Islet of Langerhans (tissue), 1 donor: ENCODE data around the gene ARMC9.
"Not testable (repeated sequence)": the region's sequence is repeated elsewhere in the genome, so short reads cannot be mapped to it uniquely, and the experiment has no call there.

ENCODE experiments used
- FAIRE-seq: peaks from one replicate; lab custom pipeline; 2011; peaks lifted over from hg19 to GRCh38; lab: Jason Lieb, UNC

ARMC9 gene

DNA sequence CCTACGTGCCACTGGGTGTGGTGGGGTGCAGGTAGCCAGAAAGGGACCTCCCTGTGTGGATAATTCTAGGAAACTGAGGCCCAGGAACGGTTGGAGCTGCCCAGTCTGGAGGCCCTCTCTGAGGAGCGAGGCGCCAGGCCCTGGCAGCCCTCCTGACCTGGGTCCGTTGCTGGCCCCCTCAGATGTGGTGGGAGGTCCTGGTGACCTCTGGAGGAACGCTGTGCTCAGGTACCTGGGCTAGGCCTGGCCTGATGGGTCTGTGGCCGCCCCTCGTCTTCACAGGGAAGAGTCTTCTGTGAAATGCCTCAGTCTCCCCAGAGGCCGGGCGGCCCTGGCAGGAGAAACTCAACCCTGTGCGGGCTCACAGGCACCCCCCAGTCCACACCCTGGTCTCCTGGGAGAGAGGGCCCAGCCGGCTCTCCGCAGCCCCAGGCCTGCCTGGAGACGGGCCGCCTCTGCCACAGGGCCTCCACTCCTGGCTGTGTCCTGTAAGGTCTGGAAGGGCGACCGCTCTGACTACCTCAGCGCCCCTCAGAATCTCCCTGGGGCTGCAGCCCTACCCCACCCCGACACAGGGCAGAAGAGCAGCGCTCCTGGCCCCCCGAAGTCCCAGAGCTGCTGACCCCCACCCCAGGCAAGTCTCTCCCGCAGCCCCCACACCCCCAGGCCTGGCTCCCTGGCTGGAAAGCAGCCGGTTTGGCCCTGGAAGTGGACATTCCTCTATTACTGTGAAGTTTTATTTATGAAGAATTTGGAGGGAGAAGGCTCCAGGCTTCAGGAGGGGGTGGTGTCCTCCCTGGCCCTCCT, 200.8 kb downstream of the ARMC9 start:
- no peak for FAIRE-seq

DNA sequence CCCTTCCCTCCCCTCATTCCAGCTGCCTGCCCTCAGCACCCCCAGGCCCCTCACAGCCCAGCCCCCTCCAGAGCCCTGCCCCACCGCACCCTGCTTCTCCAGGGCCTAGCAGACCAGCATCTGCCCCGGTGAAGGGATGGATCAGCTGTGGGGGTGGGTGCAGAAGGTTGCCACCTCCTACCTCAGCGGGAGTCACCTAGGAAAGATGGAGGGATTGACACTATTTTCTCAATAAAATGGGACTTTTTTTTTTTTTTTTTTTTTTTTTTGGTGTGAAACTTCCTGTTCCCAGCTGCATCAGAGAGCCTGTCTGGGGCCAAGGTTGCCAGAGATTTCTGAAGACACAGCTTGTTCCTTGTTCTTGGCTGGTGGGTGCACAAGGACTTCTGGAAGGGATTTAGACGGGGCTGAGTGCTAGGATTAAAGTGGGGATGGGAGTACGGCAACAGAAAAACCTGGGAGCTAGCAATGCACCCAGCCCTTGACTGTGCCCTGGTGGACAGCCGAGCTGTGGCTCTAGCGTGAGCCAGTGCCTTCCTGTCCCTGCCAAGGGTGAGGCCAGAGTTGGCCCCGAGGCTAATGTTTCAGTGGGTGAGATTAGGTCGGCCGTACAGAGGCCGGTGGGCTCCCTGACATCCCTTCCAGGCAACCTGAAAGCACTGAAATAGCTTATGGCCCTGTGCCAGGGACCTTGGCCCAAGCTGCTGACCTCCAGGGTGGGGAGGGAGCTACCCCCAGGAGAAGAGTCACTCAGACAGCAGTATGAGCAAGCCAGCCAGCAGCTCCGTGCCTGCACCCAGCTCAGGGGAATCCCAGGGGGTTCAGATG, 201.6 kb downstream of the ARMC9 start:
- no peak for FAIRE-seq

DNA sequence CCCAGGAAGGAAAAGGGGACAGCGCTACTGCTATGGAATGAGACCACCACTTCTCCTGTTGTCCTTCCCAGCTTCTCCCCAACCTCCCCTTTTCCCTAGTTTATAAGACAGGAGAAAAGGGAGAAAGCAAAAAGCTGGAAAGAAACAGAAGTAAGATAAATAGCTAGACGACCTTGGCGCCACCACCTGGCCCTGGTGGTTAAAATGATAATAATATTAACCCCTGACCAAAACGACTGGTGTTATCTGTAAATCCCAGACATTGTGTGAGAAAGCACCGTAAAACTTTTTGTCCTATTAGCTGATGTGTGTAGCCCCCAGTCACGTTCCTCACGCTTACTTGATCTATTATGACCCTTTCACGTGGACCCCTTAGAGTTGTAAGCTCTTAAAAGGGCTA, 202.2 kb downstream of the ARMC9 start:
- not testable (repeated sequence) for FAIRE-seq

DNA sequence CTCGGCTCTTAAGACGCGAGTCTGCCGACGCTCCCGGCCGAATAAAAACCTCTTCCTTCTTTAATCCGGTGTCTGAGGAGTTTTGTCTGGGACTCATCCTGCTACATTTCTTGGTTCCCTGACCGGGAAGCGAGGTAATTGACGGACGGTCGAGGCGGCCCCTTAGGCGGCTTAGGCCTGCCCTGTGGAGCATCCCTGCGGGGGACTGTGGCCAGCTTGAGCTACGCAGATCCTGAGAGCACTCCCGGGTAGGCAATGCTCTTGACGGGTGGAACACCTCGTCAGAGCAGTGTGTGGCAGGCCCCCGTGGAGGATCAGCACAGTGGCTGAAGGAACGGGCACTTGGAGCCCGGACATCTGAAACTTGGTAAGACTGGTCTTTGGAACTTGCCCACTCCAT, 202.7 kb downstream of the ARMC9 start:
- not testable (repeated sequence) for FAIRE-seq

DNA sequence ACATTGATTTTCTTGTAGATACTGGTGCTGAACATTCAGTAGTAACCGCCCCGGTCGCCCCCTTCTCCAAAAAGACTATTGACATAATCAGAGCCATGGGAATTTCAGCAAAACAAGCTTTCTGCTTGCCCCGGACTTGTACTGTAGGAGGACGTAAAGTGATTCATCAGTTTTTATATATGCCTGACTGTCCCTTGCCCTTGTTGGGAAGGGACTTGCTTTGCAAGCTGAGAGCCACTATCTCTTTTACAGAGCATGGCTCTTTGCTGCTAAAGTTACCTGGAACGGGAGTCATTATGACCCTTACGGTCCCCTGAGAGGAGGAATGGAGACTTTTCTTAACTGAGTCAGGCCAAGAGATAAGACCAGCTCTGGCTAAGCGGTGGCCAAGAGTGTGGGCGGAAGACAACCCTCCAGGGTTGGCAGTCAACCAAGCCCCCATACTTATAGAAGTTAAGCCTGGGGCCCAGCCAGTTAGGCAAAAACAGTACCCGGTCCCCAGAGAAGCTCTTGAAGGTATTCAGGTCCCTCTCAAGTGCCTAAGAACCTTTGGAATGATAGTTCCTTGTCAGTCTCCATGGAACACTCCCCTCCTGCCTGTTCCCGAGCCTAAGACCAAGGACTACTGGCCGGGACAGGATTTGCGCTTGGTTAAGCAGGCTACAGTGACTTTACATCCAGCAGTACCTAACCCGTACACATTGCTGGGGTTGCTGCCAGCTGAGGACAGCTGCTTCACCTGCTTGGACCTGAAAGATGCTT, 205.2 kb downstream of the ARMC9 start:
- not testable (repeated sequence) for FAIRE-seq

DNA sequence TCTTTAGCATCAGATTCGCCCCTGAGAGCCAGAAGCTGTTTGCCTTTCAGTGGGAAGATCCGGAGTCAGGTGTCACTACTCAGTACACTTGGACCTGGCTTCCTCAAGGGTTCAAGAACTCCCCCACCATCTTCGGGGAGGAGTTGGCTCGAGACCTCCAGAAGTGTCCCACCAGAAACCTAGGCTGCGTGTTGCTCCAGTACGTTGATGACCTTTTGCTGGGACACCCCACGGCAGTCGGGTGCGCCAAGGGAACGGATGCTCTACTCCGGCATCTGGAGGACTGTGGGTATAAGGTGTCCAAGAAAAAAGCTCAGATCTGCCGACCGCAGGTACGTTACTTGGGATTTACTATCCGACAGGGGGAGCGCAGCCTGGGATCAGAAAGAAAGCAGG, 205.8 kb downstream of the ARMC9 start:
- not testable (repeated sequence) for FAIRE-seq

DNA sequence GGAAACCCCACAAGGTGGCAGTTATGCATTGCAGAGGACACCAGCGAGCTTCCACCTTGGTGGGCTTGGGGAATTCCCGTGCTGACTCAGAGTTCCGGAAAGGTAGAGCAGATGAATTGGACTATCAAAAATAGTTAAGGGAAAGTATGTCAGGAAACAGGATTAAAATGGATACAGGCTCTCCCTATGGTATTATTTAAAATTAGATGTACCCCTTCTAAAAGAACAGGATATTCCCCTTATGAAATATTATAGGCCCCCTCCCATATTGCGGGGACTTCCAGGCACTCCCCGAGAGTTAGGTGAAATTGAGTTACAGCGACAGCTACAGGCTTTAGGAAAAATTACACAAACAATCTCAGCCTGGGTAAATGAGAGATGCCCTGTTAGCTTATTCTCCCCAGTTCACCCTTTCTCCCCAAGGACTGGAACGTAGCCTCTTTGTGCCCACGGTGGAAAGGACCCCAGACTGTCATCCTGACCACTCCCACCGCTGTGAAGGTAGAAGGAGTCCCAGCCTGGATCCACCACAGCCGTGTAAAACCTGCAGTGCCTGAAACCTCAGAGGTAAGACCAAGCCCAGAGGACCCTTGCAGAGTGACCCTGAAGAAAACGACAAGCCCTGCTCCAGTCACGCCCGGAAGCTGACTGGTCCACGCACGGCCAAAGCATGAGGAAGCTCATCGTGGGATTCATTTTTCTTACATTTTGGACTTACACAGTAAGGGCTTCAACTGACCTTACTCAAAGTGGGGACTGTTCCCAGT, 207.4 kb downstream of the ARMC9 start:
- FAIRE-seq: not testable (repeated sequence)

DNA sequence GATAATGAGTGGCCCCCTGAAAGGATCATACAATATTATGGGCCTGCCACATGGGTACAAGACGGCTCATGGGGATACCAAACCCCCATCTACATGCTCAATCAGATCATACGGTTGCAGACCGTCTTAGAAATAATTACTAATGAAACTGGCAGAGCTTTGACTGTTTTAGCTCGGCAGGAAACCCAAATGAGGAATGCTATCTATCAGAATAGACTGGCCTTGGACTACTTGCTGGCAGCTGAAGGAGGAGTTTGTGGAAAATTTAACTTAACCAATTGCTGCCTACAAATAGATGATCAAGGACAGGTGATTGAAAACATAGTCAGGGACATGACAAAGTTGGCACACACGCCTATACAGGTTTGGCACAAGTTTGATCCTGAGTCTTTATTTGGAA, 209.3 kb downstream of the ARMC9 start:
- not testable (repeated sequence) for FAIRE-seq

DNA sequence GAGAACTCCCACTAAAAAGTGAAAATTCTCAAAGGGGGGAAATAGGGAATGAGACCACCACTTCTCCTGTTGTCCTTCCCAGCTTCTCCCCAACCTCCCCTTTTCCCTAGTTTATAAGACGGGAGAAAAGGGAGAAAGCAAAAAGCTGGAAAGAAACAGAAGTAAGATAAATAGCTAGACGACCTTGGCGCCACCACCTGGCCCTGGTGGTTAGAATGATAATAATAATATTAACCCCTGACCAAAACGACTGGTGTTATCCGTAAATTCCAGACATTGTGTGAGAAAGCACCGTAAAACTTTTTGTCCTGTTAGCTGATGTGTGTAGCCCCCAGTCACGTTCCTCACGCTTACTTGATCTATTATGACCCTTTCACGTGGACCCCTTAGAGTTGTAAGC, 209.9 kb downstream of the ARMC9 start:
- FAIRE-seq: not testable (repeated sequence)

DNA sequence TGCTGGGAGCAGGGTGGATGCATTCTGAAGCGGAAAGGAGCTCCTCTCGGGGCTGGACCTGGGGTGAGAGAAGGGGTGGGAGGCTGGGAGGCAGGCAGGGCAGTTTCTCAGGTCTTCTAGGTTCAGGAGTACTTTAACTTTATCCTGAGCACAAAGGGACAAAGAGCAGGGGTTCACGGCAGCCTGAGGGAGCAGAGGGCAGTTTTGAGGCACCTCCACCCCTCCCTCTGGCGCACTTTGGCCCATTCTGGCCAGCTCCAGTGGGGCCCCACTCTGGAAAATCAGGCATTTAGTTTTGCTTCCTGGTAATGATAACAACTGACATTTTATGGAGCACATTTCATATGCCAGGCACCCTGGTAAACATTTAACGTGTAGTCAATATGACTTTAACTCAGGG, 211.3 kb downstream of the ARMC9 start:
- no peak for FAIRE-seq

DNA sequence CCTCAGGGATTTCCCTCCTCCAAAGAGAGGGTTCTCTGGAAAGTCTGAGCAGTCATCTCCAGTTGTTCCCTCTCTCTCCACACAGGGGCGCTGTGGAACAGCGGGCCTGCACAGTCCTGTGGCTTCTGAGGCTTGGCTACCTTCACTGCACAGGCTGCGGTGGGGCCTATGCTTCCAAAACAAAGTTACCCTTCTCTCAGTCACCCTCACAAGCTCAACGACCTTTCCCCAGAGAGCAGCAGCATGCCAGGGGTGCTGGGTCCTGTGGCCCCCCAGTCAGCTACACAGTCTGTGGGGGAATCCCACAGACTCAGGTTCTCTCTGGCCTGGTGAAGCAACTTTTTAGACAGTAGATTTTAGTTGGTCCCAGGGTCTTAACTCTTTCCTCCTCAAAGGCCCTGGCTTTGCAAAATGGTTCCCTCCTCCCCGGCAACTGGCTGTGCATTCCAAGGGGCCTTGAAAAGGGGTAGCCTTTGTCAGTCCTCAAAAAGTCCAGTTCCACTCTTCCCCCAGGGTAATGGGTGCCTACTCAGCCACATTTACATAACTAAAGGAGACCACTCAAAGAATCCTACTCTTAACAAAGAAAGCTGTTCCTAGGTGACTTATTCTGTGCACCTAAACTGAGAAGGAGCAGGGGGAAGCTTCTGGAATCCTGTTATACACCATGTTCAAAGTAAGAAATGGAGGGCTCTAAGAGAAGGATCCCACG, 212.0 kb downstream of the ARMC9 start:
- FAIRE-seq: no peak

DNA sequence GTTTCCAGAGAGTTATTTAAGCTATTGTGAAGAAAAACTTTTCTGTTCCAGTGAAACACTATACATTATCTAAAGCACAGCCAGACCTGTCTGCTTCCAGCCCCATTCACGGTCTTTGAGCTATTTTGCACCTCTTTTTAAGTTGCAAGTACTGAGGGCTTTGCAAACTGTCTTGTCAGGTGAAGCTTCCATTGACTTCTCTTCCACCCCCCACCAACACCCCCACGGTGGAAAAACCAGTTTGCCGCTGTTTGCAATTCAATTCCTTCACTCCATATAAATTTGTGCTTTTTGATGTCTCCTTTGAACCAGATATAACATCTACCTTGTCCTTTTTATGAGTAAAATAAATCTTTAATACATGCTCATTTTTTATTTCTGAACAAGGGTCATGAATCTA, 212.8 kb downstream of the ARMC9 start:
- FAIRE-seq: no peak

DNA sequence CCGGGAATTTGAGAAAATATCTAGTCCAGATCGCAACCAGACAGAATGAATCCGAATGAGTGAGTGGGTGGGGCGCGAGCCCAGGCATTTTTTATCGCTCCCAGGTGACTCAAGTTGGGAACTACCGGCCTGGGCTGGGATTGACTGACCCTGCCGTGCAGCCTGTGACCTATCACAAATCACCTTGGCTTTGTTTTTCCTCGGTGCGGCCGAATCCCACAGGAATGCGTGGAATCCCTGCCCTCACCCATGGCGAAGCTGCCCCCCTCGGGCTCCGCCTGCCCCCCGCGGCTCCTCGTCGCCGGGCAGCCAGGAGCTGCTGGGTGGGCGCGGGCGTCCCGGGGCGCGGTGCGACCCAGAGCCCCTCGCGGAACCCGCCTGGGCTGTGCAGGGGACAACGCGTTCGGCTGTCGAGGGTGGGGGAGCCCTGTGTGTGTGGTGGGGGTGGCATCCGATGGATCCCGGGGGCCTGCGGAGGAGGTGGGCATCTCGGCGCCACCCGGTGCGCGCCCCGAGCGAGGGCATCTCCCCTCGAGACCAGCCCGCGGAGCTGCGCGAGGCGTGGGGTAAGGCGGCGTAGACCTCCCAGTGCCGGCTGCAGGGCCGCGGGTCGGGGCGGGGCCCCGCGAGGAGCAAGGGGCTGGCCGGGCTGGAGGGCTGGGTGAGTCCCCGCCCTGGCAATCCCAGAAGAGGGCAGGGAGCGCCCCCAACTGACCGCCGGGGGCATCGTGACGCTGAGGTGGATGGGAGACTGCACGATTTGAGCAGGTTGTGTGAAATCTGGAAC, 213.6 kb downstream of the ARMC9 start:
- no peak for FAIRE-seq

DNA sequence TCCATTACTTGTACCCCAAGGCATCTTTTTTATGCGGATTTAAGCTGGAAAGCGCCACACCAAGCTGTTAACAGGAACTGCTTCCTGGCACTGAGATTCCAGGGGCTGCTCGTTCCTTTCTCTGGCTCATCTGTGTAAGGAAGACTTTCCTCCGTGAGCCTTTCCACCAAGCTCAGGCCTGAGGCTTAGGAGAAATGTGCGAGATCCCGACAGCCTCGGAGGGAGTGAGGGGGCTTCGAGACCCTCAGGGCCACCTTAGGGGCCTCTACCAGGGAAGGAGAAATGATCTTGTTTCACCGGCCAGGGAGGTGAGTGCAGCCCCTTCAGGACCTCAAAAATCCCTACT, 214.2 kb downstream of the ARMC9 start:
- FAIRE-seq: no peak

DNA sequence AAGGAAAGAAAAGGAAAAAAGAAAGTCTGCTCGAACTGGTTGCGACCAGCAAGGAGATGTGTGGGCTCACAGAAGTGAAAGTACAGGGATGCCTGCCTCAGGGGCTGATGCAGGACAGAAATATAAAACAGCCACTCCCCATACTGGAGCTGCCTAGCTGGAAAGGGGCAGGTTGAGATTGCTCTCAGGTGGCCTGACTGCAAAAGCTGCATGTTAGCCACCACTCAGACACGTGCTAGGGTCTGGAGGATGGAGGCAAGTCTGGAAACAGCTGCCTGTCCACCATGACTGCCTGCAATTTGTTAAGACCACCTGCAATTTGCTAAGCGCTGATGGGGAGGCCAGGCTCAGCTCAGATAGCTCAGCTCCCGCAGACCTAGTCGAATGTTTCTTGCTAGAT, 215.0 kb downstream of the ARMC9 start:
- FAIRE-seq: no peak

DNA sequence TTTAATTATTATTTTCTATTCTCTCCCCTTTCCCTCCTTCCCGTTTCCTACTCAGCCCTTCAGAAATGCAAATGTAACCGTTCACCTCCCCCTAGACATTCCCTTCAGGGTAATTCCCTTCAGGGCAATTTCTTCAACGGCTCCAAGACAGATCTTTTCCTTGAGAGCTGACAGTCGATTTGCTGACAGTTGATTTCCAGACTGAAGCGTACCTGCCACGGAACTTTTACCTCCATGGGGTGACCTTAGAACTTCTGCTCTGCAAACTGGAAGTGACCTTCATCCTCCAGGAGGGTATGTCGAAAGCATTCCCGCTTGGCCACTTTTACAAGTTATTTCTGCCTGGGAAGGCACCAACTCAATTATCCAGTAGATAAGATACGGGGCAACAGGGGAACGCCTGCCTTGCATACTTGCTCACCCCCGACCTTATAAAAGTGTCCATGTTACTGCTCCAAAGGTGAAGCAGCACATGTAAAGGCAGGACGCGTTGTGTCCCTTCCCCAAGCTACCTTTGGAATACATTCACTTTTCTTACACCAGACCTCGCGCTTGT, 215.6 kb downstream of the ARMC9 start:
- FAIRE-seq: no peak

DNA sequence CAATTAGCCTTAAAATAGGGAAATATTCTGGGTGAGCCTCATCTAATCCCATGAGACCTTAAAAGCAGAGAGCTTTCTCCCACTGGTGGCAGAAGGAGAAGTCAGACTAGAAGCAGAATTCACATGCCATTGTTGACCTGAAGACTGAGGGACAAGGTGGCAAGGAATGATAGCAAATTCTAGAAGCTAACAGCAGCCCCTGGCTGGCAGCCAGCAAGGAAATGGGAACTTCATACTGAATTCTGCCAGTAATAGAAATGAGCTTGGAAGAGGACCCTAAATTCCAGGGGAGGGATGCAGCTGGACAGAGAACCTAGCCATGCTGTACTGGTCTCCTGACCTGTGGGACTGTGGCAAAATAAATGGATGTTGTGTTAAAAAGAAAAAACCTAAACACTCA, 216.6 kb downstream of the ARMC9 start:
- no peak for FAIRE-seq

DNA sequence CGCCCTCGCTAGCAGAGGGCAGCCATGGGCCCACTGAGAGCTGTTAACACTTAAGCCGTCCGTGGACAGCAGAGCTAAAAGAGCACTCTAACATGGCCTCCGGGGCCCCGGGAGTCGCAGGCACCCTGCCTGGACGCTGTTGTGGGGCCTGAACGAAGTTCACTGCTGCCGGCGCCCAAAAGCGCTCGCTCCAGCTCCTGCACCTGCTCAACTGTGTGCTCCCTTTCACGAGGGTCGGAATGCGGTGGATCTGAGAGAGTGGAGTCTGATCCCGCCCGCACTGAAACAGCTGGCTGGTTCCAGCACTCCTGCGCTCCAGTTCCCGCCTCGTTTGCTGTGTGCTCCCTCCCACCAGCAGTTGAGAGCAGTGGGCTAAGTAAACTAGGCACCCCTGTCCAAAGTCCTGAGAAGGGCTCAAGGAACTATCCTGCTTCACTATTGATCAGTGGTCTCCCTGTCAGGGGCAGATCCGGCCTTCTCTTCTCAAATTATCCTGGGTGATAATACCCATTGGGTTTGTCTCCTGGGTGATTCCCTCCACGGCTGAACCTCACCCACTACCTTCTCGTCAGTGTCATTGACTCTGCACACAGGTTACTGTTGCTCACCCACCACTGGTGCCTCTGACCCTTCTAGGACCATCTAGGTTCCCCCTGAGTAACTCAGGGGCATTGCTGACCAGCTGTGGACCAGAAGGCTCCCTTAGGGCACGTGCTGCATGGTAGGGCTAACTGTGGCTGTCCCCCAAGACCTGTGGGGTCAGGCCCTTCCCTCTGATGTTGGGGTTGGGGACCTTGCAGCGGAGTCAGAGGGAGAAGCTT, 220.6 kb downstream of the ARMC9 start:
- no peak for FAIRE-seq

DNA sequence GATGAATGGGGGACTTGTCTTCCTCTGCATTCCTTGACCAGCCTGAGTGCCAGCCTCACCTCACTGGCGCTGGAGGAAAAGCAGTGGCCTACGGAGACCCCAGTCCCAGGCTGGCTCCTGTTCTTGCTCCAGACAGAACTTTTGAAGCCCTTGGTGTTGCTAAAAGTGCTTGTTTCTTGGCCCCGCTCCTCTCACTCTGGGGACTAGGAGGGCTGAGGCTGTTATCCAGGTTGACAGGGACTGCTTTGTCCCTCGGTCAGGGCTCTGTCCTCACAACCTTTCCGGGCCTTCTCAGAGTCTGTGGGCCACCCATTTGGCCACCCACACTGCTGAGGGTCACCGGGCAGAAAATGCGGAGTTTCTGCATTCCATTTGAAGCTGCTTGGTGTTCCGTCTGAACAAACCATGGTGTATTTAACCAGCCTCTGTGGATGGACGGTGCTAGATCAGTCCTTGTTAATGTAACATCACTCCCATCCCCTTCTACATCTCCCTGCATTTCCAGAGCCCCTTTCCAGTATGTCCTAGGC, 222.7 kb downstream of the ARMC9 start:
- no peak for FAIRE-seq
